Measurements from ENCODE around the gene SMC1B. TPM values are rescaled to one million over a fixed set of nuclear protein-coding genes. Genes with fewer than 3 reads are reported as not detected.

SMC1B gene
- total and polyA plus RNA-seq, 2 of the 8 experiments (the other 6 are each of a cell fraction or from before 2014, with no cell fraction given): 0.02 TPM; not detected in 1

DNA sequence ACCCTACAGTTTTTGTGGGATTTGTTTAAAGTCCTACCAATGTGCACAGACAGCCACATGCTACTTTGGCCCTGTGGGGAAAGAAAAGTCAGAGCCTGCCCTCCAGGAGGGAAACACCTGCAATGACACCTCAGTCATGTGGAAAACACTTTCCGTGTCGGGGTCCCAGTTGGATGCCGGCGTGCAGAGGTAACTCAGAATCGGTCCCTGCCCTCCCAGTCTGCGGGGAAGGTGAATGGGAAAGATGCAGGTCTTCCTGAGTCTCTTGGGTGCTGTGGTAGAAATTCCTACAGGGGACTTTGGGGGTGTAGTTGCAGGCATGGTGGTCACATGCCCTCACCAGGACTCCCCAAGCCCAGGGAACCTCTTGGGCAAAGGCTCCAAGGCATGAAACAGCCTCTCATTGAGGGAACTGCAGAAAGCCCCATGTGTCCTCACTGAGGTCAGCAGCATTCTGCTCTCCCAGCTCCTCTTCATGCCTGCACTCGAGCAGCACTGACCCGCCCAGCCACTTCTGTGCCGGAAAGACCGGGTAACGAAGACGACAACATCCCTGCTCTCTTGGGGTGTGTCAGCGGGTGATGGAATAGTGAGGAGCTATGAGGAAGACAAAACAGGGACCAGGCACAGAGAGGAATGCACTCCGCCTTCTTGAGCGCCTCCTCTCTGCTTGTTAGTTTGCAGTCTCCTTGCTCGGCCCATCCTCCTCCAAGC, 4.8 kb upstream of the SMC1B start:
- Histone ChIP-seq H3K18ac (ENCODE audit: extremely low read depth, low read length) (no peak overlapping the region), H3K9ac (replicated peaks in 1 of 4; ENCODE audit: extremely low read depth in 1 of 4, low read depth in 3 of 4, low read length in 3 of 4) (no peak overlapping the region), H3K23ac (ENCODE audit: insufficient read length) (no peak overlapping the region), H3K56ac (replicated peaks; ENCODE audit: insufficient read length, low read depth, low read length) (no peak overlapping the region), H3K4ac (replicated peaks; ENCODE audit: insufficient read length, low read depth, low read length) (no peak overlapping the region), H3K36me3 (ENCODE audit: control insufficient read depth in 2 of 4, insufficient read depth in 4 of 4, low read length in 3 of 4) (peaks cover 0 to under 1% (median 0%) of the 10 kb centered on the region in 4 experiments; a peak in 2 of 8 replicates), H4K91ac (replicated peaks; ENCODE audit: insufficient read length, low read length) (no peak overlapping the region), H2BK120ac (replicated peaks; ENCODE audit: low read depth, low read length) (no peak overlapping the region), H2BK15ac (ENCODE audit: low read length) (no peak overlapping the region), H3K79me1 (ENCODE audit: low read depth, low read length) (no peaks in the 10 kb centered on the region), H2AK5ac (ENCODE audit: low read depth, low read length) (no peak overlapping the region), H3K4me3 (ENCODE audit: extremely low read depth in 1 of 4, insufficient read depth in 2 of 4, low read depth in 3 of 4, low read length in 4 of 4) (no peak overlapping the region), H3K4me2 (ENCODE audit: insufficient read depth in 1 of 2, low read depth in 2 of 2, low read length in 2 of 2) (no peak overlapping the region), H3K79me2 (ENCODE audit: control insufficient read depth in 1 of 2, insufficient read depth in 2 of 2, low read length in 2 of 2) (no peaks in the 10 kb centered on the region), H3K23me2 (ENCODE audit: low read depth, low read length) (peaks cover 4% of the 10 kb centered on the region; the same call in 1 of the 2 replicates), H4K8ac (ENCODE audit: extremely low read depth, insufficient read depth, low read length) (no peak overlapping the region), H2BK5ac (ENCODE audit: low read depth, low read length) (no peak overlapping the region), H2BK20ac (ENCODE audit: low read length) (no peak overlapping the region), H4K5ac (ENCODE audit: insufficient read length, low read depth, low read length) (no peak overlapping the region), H3K27me3 (replicated peaks in 1 of 4; ENCODE audit: control insufficient read depth in 3 of 4, extremely low read depth in 1 of 4, insufficient read depth in 3 of 4, low read length in 3 of 4) (peaks cover 1 to 17% (median 10%) of the 10 kb centered on the region in 4 experiments), H3K27ac (ENCODE audit: low read depth, low read length) (no peak overlapping the region), H3K14ac (ENCODE audit: insufficient read length) (no peak overlapping the region), H3K9me3 (ENCODE audit: insufficient read depth in 2 of 2, low read depth in 1 of 2, low read length in 1 of 2) (peaks cover 0 to 1% of the 10 kb centered on the region in 2 experiments; a peak in 2 of 4 replicates), H2BK12ac (ENCODE audit: low read depth, low read length) (no peak overlapping the region), H4K20me1 (replicated peaks in 1 of 2; ENCODE audit: control insufficient read depth in 1 of 2, insufficient read depth in 2 of 2, low read length in 2 of 2) (no peaks in the 10 kb centered on the region), H2AFZ (ENCODE audit: low read length) (no peak overlapping the region), H3K4me1 (replicated peaks in 1 of 4; ENCODE audit: control insufficient read depth in 3 of 4, insufficient read depth in 4 of 4, low read length in 3 of 4) (peaks cover 0 to 5% (median 4%) of the 10 kb centered on the region in 4 experiments; a peak in 2 of 7 replicates)
- FAIRE-seq: no peak
- WGBS, 2 experiments (ENCODE audit: extremely low coverage in 1 of 2, insufficient coverage in 1 of 2, insufficient read length in 1 of 2, insufficient replicate concordance in 2 of 2, low coverage in 1 of 2, low lambda C conversion rate in 2 of 2, missing lambda C conversion rate in 1 of 2): 91% methylated on average over 14 of the region's 16 CpGs; no CpG with 5 or more reads in 1 of the 2 experiments
- CTCF ChIA-PET (ENCODE audit: partially characterized antibody): interaction anchor here (0.6 to 3.0 kb wide), 8 partner anchors 16 to 827 kb away, joined by 3 to 8 read pairs (median 3); no protein-coding TSS in a partner anchor
- POLR2A ChIA-PET (ENCODE audit: partially characterized antibody): no interaction called here
- peak in 1 of 2 experiments; percentile 39 for DNase-seq (ENCODE audit: low read depth in 1 of 2, low spot score in 2 of 2)
- no peak for TF ChIP-seq TAF7 (optimal IDR thresholded peaks at IDR 0.05; ENCODE audit: borderline replicate concordance, low read depth, low read length)
- no peak for TF ChIP-seq POLR2A (IDR thresholded peaks at IDR 0.05; ENCODE audit: control extremely low read depth in 1 of 2, low read depth in 2 of 2, low read length in 2 of 2)
- no peak for TF ChIP-seq SAP30 (IDR thresholded peaks at IDR 0.05; ENCODE audit: insufficient read depth, insufficient replicate concordance, low read length)
- TF ChIP-seq TAF1 (IDR thresholded peaks at IDR 0.05; ENCODE audit: low read depth, low read length): no peak
- TF ChIP-seq BACH1 (IDR thresholded peaks at IDR 0.05; ENCODE audit: low read length): no peak
- no peak for TF ChIP-seq GABPA (IDR thresholded peaks at IDR 0.05; ENCODE audit: borderline replicate concordance, insufficient read depth, low read length)
